Measurements from ENCODE around the gene AK2.

The AK2 gene

DNA sequence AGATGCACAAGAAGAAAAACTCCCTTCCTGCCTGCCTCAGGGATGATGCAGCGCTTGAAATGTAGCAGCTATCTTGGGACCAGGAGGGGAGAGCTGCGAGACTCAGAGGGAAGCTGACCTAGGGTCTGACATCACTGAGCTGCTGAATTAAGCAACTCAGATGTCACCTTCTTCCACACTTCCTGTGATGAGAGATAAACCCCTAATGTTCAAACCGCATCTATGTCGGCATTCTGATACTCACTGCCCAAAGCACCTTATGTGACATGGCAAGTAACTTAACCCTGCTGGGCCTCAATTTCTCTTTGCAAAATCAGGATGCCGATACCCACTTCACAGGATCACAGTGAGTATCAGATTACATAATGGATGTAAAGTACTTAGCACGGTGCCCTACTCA, 9.1 kb upstream of the AK2 start:
- Mint-ChIP-seq H3K4me1 (peaks cover 9 to 11% of the 10 kb centered on the region in 2 donors), H3K4me3 (no peak overlapping the region), H3K27me3 (peaks cover 5 to 17% of the 10 kb centered on the region in 2 donors), H3K36me3 (peaks cover 2 to 4% of the 10 kb centered on the region in 2 donors), H3K27ac (no peak overlapping the region), H3K9me3 (peaks cover 2 to 3% of the 10 kb centered on the region in 2 donors)
- ATAC-seq (replicated peaks) (no peak), DNase-seq (no peak)

DNA sequence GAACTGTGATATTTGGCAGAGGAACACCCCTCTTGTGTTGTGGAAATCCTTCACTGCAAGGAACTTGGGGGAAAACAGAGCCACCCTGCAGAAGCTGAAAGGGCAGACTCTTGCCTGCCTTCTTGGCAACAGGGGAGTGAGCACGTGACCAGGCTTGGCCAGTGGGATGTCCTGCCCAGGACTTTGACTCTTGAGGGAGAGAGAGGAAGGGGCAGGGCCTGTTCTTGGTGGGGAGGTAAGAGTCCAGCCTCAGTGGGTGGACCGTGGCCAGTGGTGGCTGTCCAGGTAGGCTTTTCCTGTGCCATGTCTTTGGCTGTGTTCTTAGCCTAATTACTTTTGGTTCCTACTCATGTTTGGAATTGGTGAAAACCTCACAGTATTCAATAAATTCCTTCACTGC, 8.6 kb upstream of the AK2 start:
- DNase-seq (no peak), ATAC-seq (replicated peaks) (no peak)
- Mint-ChIP-seq H3K9me3 (no peaks in the 10 kb centered on the region), H3K27me3 (peaks cover 0 to 17% of the 10 kb centered on the region in 2 donors), H3K4me3 (no peak overlapping the region), H3K36me3 (no peaks in the 10 kb centered on the region), H3K4me1 (peaks cover 6 to 7% of the 10 kb centered on the region in 2 donors), H3K27ac (no peak overlapping the region)

DNA sequence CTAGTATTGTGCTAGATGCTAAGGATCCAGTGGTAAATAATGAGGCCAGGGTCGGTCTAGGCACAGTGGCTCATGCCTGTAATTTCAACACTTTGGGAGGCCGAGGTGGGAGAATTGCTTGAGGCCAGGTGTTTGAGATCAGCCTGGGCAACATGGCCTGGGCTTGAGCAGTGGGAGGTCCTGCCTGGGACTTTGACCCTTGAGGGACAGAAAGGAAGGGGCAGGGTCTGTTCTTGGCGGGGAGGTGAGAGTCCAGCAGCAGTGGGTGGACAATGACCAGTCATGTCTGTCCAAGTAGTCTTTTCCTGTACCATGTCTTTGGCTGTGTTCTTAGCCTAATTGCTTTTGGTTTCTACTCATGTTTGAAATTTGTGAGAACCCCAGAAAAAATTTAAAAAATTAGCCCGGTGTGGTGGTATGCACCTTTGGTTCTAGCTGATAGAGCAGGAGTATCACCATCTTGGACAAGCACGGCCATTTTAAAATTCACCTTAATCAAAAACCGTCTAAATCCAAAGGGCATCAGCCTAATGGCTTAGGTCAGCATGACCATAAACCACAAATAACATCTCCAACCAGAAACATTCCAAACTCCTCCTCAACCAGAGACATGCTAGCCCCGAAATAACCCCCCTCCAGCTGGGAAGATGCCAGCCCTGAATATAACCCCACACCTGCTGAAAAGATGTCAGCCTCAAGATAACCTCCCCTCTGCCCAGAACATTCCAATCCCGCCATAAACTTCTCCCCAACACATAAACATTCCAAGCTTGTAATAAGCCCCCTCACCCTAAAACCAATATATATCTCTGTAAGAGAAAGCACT, 6.8 kb upstream of the AK2 start:
- no peaks in the 10 kb centered on the region for H3K36me3 Mint-ChIP-seq
- ATAC-seq (replicated peaks): no peak

DNA sequence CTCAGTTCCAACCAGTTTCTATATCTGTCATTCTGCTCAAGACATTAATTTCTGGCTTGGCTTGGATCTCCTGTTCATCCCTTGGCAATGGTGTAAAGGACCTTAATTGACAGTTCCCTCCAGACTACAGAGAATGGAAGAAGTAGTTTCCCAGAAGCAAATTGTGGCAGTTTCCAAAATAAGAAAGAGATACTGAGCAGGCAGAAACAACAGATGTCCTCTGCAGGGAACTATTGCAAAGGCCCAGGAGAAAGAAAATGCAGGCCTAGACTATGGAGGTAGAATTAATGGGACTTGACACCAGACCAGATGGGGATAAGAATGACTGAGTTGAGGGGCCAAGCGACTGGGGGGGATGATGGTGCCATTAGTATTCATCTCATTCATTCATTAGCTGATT, 6.1 kb upstream of the AK2 start:
- DNase-seq: no peak
- H3K27ac Mint-ChIP-seq: no peak overlapping the region
- peaks cover 7 to 10% of the 10 kb centered on the region in 2 donors for H3K4me1 Mint-ChIP-seq
- no peak overlapping the region for H3K4me3 Mint-ChIP-seq
- no peaks in the 10 kb centered on the region for H3K36me3 Mint-ChIP-seq
- no peaks in the 10 kb centered on the region for H3K9me3 Mint-ChIP-seq
- no peak for ATAC-seq (replicated peaks)
- peaks cover 0 to 12% of the 10 kb centered on the region in 2 donors for H3K27me3 Mint-ChIP-seq

More for the DNA sequence above, 6.8 kb upstream of the AK2 start:
- no peak overlapping the region for H3K4me3 Mint-ChIP-seq
- H3K27ac Mint-ChIP-seq: no peak overlapping the region
- H3K27me3 Mint-ChIP-seq: peaks cover 0 to 14% of the 10 kb centered on the region in 2 donors
- no peak for DNase-seq
- H3K9me3 Mint-ChIP-seq: no peaks in the 10 kb centered on the region
- H3K4me1 Mint-ChIP-seq: peaks cover 8 to 10% of the 10 kb centered on the region in 2 donors

DNA sequence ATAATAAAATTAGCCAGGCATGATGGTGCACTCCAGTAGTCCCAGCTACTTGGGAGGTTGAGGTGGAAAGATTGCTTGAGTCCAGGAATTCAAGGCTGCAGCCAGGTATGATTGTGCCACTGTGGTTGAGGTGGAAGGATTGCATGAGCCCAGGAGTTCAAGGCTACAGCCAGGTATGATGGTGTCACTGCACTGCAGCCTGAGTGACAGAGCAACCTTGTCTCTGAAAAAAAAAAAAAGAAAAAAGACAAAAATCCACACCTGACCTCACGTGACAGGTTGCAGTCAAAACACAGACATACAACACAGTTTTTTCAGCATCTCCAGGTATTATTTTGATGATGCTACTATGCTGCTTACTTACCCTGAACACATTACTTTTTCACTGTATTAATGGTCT, 4.3 kb upstream of the AK2 start:
- ATAC-seq (replicated peaks): no peak
- H3K36me3 Mint-ChIP-seq: peaks cover 8 to 10% of the 10 kb centered on the region in 2 donors
- no peak for DNase-seq

DNA sequence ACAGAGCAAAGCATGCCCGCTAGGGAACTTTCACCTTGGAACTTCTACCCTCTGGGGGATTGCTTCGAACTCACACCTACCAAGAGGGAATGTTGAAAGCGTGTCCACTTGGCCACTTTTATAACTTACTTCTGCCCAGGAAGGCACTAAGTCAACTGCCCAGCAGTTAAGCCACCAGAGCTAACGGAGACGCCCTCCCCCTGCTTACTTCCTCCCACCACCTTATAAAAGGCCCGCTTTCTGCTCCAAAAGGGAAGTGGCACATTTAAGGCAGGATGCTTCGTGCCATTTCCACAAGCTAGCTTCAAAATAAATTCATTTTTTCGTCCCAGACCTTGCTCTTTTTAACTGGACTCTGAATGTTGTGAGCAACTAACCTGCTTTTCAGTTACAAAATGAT, 3.2 kb upstream of the AK2 start:
- Mint-ChIP-seq H3K36me3 (peaks cover 10% of the 10 kb centered on the region in 2 donors), H3K9me3 (no peaks in the 10 kb centered on the region), H3K27ac (peak overlapping the region; percentile 38), H3K4me1 (peaks cover 20 to 34% of the 10 kb centered on the region in 2 donors), H3K27me3 (peaks cover 0 to 7% of the 10 kb centered on the region in 2 donors), H3K4me3 (no peak overlapping the region)
- no peak for ATAC-seq (replicated peaks)
- no peak for DNase-seq

More for the DNA sequence above, 4.3 kb upstream of the AK2 start:
- H3K27ac Mint-ChIP-seq: no peak overlapping the region
- H3K4me3 Mint-ChIP-seq: no peak overlapping the region
- H3K27me3 Mint-ChIP-seq: peaks cover 0 to 9% of the 10 kb centered on the region in 2 donors
- H3K9me3 Mint-ChIP-seq: no peaks in the 10 kb centered on the region
- peaks cover 14 to 22% of the 10 kb centered on the region in 2 donors for H3K4me1 Mint-ChIP-seq

DNA sequence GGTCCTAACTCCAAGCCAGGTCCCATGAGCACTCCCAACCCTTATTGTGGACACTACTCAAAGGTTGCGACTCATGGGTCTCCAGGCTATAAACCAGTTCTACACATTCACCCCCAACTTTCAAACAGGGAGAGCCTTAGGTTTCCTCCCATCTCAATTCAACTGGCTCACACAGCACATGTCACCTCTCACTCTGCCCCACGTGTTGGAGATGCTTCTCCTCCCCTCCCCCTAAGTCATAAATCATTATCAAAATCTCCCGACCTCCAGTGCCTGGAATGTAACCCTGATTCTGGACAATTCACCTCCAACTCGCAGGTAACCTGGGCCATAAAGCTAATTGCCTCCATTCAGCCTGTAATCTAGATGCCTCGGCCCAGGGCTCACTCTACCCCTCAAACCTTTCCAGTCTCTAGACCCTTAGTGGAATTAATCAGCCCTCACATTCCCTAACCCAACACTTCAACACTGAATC, 595 bp downstream of the AK2 start:
- Mint-ChIP-seq H3K9me3 (no peaks in the 10 kb centered on the region), H3K27me3 (peaks cover 0 to 3% of the 10 kb centered on the region in 2 donors), H3K36me3 (peaks cover 19 to 32% of the 10 kb centered on the region in 2 donors), H3K4me3 (peak overlapping the region; percentile 94 to 100), H3K27ac (peak overlapping the region; percentile 98), H3K4me1 (peaks cover 37 to 61% of the 10 kb centered on the region in 2 donors)
- ATAC-seq (replicated peaks) (peak; percentile 3 to 10), DNase-seq (no peak)

DNA sequence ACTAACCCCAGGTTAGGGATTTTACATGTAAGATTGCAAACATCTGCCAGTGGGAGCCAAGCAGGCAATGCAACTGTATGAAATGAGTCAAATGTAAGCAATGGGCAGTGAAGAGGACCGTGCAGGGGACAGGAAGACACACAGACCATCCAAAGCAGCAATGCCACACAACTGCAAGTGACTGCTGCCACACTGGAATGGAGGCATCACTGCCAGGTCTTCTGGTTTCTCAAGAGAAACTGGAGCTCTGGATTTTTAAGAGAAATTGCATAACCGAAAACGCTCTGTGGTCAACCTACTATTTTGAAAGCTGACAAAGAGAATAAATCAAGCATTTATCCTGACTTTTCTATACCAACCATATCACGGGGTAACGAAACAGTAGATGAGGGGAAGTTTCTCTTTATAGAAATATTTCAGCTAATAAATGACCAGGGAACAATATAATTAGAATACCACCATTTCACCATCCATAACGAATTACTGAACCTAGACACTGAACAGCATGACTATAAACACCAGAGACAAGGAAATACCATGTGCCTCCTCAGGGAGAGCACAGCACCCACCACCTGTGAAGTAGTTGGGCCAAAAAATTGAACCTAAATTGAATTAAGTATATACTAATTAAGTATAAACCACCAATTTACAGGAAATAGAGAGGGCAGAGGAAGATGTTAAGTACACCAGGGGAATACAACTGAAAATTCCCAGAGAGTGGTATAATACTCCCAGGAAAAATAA, 4.4 kb downstream of the AK2 start:
- Mint-ChIP-seq H3K27ac (no peak overlapping the region), H3K9me3 (no peaks in the 10 kb centered on the region), H3K4me3 (peak overlapping the region in 1 of 2 donors; percentile 53), H3K36me3 (peaks cover 34 to 60% of the 10 kb centered on the region in 2 donors), H3K4me1 (peaks cover 44 to 82% of the 10 kb centered on the region in 2 donors), H3K27me3 (no peaks in the 10 kb centered on the region)
- DNase-seq: no peak
- no peak for ATAC-seq (replicated peaks)

DNA sequence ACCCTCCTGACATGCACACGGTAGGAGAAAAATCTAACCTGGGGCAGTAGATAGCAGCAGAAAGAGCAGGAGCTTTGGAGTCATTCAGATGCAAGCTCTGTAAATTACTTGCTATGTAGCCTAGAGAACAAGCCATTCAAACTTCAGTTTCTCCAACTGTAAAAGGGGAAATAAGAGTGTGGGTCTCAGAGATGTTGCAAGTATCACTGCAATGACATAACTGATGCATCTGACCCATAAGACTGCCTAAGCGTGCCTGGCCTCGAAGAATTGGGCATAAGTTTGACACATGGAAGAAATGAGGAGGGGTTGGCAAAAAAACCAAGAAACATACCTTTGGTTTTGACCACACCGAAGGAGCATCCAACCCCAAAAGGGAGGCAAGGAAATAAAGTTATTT, 5.2 kb downstream of the AK2 start:
- Mint-ChIP-seq H3K9me3 (no peaks in the 10 kb centered on the region), H3K27ac (no peak overlapping the region), H3K4me1 (peaks cover 43 to 78% of the 10 kb centered on the region in 2 donors), H3K27me3 (no peaks in the 10 kb centered on the region), H3K4me3 (no peak overlapping the region), H3K36me3 (peaks cover 28 to 57% of the 10 kb centered on the region in 2 donors)
- DNase-seq (no peak), ATAC-seq (replicated peaks) (no peak)

DNA sequence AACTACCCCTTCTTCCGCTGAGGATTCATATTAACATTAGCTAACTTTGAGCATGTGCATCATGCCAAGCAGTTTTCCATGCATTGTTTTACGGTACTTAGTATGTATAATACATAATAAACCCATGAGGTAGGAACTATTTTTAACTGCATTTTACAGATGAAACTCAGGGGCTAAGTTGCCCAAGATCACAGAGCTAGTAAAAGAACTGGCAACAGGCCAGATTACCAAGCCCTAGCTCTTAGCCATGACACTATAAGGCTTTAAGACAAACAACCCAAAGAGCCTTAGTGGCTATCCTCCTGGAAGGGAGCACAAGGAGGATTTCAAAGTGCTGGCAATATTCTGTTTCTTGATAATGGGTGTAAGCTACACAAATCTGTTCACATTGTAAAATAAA, 6.1 kb downstream of the AK2 start:
- ATAC-seq (replicated peaks) (no peak), DNase-seq (no peak)
- peaks cover 23 to 50% of the 10 kb centered on the region in 2 donors for H3K36me3 Mint-ChIP-seq
- H3K9me3 Mint-ChIP-seq: no peaks in the 10 kb centered on the region
- no peak overlapping the region for H3K27ac Mint-ChIP-seq
- no peak overlapping the region for H3K4me3 Mint-ChIP-seq
- H3K27me3 Mint-ChIP-seq: no peaks in the 10 kb centered on the region
- H3K4me1 Mint-ChIP-seq: peaks cover 43 to 76% of the 10 kb centered on the region in 2 donors

DNA sequence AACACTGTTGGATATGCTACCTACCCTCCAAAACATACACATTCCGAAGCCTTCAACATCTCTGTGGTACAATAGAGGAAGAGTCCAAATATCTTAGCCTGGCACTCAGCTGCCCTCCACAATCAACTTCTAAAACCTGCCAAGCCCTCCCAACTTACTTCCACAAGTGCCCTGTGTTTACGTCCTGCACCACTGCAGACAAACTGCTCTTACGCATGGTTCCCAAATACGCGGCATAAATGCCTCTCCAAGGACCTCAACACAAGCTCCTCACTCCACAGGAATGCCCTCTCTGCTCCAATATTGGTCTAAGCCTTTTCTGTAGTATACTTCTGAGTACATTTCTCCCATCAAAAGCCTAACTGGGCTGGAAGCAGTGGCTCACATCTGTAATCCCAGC, 6.8 kb downstream of the AK2 start:
- Mint-ChIP-seq H3K9me3 (no peaks in the 10 kb centered on the region), H3K36me3 (peaks cover 23 to 50% of the 10 kb centered on the region in 2 donors), H3K27me3 (no peaks in the 10 kb centered on the region), H3K27ac (no peak overlapping the region), H3K4me1 (peaks cover 44 to 76% of the 10 kb centered on the region in 2 donors), H3K4me3 (no peak overlapping the region)
- DNase-seq (no peak), ATAC-seq (replicated peaks) (no peak)

DNA sequence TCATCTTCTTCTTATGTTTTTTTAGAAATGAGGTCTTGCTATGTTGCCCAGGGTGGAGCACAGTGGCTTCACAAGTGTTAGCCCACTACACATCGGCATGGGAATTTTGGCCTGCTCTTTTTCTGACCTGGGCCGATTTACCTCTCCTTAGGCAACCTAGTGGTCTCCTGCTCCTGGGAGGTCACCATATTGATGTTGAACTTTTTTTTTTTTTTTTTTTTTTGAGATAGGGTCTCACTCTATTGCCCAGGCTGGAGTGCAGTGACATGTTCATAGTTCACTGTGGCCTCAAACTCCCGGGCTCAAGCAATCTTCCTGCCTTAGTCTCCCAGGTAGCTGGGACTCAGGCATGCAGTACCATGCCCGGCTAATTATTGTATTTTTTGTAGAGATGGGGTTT, 7.5 kb downstream of the AK2 start:
- ATAC-seq (replicated peaks): no peak
- Mint-ChIP-seq H3K27ac (peak overlapping the region; percentile 59), H3K36me3 (peaks cover 23 to 49% of the 10 kb centered on the region in 2 donors), H3K4me3 (no peak overlapping the region), H3K4me1 (peaks cover 42 to 75% of the 10 kb centered on the region in 2 donors), H3K27me3 (no peaks in the 10 kb centered on the region), H3K9me3 (no peaks in the 10 kb centered on the region)
- no peak for DNase-seq

DNA sequence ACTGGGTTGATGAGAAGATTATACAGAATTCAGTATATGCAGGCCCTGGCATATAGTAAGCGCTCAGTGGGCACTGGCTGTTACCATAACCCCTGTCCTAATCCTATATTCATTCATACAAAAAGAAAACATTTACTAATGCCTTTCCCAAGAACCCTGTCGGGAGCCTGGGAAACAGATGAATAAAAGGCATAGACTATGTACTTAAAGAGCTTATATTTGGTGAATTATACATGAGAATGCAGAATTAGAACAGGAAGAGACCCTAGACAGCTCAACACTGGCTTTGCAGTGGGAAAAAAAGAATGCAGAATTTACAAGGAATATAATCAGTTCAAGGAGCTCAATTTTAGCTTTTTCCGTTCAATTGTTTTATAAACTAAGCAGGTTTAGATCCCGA, 10.9 kb downstream of the AK2 start:
- Mint-ChIP-seq H3K36me3 (peaks cover 34 to 45% of the 10 kb centered on the region in 2 donors), H3K4me1 (peaks cover 24 to 55% of the 10 kb centered on the region in 2 donors), H3K27ac (no peak overlapping the region)

DNA sequence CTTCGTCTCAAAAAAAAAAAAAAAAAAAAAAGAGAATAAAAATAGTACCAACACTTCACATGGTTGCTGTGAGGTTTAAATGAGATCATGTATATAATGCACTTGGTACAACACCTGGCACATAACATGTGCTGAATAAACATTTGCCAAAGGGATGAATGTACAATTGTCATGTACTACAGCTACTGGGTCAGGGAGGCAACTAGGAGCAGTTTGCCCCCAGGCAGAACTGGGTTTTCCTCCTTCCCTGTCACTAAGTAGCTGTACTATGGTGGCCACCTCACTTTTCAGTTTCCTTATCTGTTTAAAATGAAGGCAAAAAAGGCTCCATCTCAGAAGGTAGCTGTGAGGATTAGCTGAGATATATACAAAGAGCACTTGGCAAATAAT, 11.5 kb downstream of the AK2 start:
- H3K36me3 Mint-ChIP-seq: peaks cover 34 to 45% of the 10 kb centered on the region in 2 donors
- H3K4me3 Mint-ChIP-seq: peak overlapping the region in 1 of 2 donors; percentile 22
- H3K27ac Mint-ChIP-seq: peak overlapping the region; percentile 83
- H3K9me3 Mint-ChIP-seq: no peaks in the 10 kb centered on the region
- ATAC-seq (replicated peaks) (no peak), DNase-seq (no peak)
- H3K27me3 Mint-ChIP-seq: no peaks in the 10 kb centered on the region
- H3K4me1 Mint-ChIP-seq: peaks cover 24 to 55% of the 10 kb centered on the region in 2 donors

More for the DNA sequence above, 10.9 kb downstream of the AK2 start:
- Mint-ChIP-seq H3K4me3 (no peak overlapping the region), H3K9me3 (no peaks in the 10 kb centered on the region), H3K27me3 (no peaks in the 10 kb centered on the region)
- ATAC-seq (replicated peaks): no peak
- no peak for DNase-seq
